HEK293 (cell line): ENCODE results near the gene CASZ1.

Experiments used
- CTCF ChIP-seq: fragments of 450-650 bp; formaldehyde crosslinking; IDR thresholded peaks from 2 replicates; pipeline ENCODE4 v1.5.1; 2016; ENCODE audit warnings: missing biosample characterization, missing genetic modification characterization
- MEIS1 ChIP-seq: sonication (generic); formaldehyde crosslinking; IDR thresholded peaks from 2 replicates; pipeline ENCODE4 v1.8.1; 2022; ENCODE audit warnings: missing genetic modification reagents, mild to moderate bottlenecking, borderline replicate concordance
- MZF1 ChIP-seq: fragments of 450-650 bp; formaldehyde crosslinking; IDR thresholded peaks from 2 replicates; pipeline ENCODE4 v1.5.1; 2017; ENCODE audit warnings: missing biosample characterization, missing genetic modification characterization, borderline replicate concordance
- PBX3 ChIP-seq: sonication (generic); formaldehyde crosslinking; IDR thresholded peaks from 2 replicates; pipeline ENCODE4 v1.8.1; 2022; ENCODE audit warnings: mild to moderate bottlenecking, moderate library complexity, missing genetic modification reagents
- ZBTB1 ChIP-seq: fragments of 450-650 bp; formaldehyde crosslinking; IDR thresholded peaks from 2 replicates; pipeline ENCODE4 v1.5.1; 2016; ENCODE audit warnings: missing biosample characterization, missing genetic modification characterization
- ZIC2 ChIP-seq: fragments of 450-650 bp; formaldehyde crosslinking; IDR thresholded peaks from 2 replicates; pipeline ENCODE4 v1.5.1; 2016; ENCODE audit warnings: missing biosample characterization, missing genetic modification characterization
- ZNF184 ChIP-seq: fragments of 450-650 bp; IDR thresholded peaks from 2 replicates; pipeline ENCODE4 v1.5.1; 2018; ENCODE audit warnings: missing biosample characterization, mild to moderate bottlenecking, missing genetic modification characterization
- ZNF311 ChIP-seq: fragments of 450-650 bp; formaldehyde crosslinking; IDR thresholded peaks from 2 replicates; pipeline ENCODE4 v1.5.1; 2017; ENCODE audit warnings: missing biosample characterization, missing genetic modification characterization, borderline replicate concordance

DNA sequence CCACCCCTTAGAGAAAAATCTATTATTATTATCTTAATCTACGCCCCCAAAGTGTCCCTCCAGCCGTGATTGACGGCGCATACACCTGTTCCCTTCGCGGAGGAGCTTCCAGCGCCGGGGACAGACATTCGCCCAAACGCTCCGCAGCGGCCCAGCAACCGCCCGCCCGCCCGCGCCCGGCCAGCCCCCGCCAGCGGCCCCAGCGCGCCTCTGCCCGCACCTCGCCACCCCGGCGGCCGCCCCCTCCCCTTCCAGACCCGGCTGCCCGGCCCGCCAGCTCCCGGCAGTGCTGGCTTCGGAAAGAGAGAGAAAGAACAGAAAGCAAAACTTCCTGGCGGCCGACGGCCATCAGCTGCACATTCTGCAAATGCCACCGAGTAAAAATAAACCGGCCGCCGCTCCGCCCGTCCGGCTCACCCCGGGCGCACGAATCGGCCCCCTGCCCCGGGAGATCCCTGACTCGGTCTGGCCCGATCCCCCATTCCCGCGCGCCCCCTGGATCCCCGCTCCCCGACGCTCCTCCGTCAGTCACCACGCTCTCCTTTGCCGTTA is 1.6 kb downstream of the CASZ1 start:
- TF ChIP-seq MZF1 (tag by site-specific recombination) (no peak), CTCF (tag by site-specific recombination) (no peak), ZIC2 (tag by site-specific recombination) (no peak), ZNF311 (tag by site-specific recombination) (no peak), ZBTB1 (tag by site-specific recombination) (no peak), PBX3 (CRISPR knock-in tag) (no peak), MEIS1 (CRISPR knock-in tag) (no peak), ZNF184 (tag by site-specific recombination) (no peak)
